Measurements from ENCODE around the gene ZFY. TPM values are rescaled to one million over a fixed set of nuclear protein-coding genes. Genes with fewer than 3 reads are reported as not detected.

Gene ZFY
- total and polyA plus RNA-seq, 10 donors = 5.0 to 13.9 (median 9.1) TPM; not detected in 6

- Histone ChIP-seq H3K4me1 (peaks cover 0 to 41% (median 0%) of the 10 kb centered on the region in 6 donors), H3K27me3 (replicated peaks in 1 of 7) (no peaks in the 10 kb centered on the region), H3K9me3 (no peaks in the 10 kb centered on the region), H3K36me3 (peaks cover 0 to 6% (median 0%) of the 10 kb centered on the region in 6 donors), H3K4me3 (no peak overlapping the region), H3K27ac (no peak overlapping the region)
- 79 to 82% (median 80%) methylated on average over 7 of the region's 7 CpGs; no CpG with 5 or more reads in 2 of the 5 donors for WGBS, 5 donors
- TF ChIP-seq POLR2AphosphoS5 (IDR thresholded peaks at IDR 0.05) = no peak
- TF ChIP-seq POLR2A (IDR thresholded peaks at IDR 0.05) = no peak
- TF ChIP-seq CTCF (IDR thresholded peaks at IDR 0.05 in 8 of 11, conservative IDR thresholded peaks at IDR 0.05 in 3 of 11) = no peak
- intact Hi-C loops (cut with DNase I; ENCODE audit: low total_unique reads) = no loop called here
- DNase-seq = no peak
Observed at GRCh38 chrY:2949590-2950252, 14.5 kb downstream of the ZFY start.

- Histone ChIP-seq H3K36me3 (peaks cover 0 to 15% (median 0%) of the 10 kb centered on the region in 6 donors), H3K27me3 (replicated peaks in 1 of 7) (no peaks in the 10 kb centered on the region), H3K4me1 (peaks cover 0 to 41% (median 0%) of the 10 kb centered on the region in 6 donors), H3K9me3 (no peaks in the 10 kb centered on the region), H3K4me3 (no peak overlapping the region), H3K27ac (no peak overlapping the region)
- intact Hi-C loops (cut with DNase I; ENCODE audit: low total_unique reads) = no loop called here
- TF ChIP-seq POLR2A (IDR thresholded peaks at IDR 0.05) = no peak
- TF ChIP-seq CTCF (IDR thresholded peaks at IDR 0.05 in 8 of 11, conservative IDR thresholded peaks at IDR 0.05 in 3 of 11) = no peak
- WGBS, 5 donors = 71 to 79% (median 73%) methylated on average over 2 of the region's 2 CpGs; no CpG with 5 or more reads in 2 of the 5 donors
- DNase-seq = no peak
Observed at GRCh38 chrY:2950655-2951054, 15.5 kb downstream of the ZFY start.

- peaks cover 0 to 21% (median 0%) of the 10 kb centered on the region in 6 donors for H3K4me1 ChIP-seq
- H3K27ac ChIP-seq = no peak overlapping the region
- intact Hi-C loops (cut with DNase I; ENCODE audit: low total_unique reads) = no loop called here
- H3K27me3 ChIP-seq (replicated peaks in 1 of 7) = no peaks in the 10 kb centered on the region
- TF ChIP-seq POLR2AphosphoS5 (IDR thresholded peaks at IDR 0.05) (no peak), CTCF (IDR thresholded peaks at IDR 0.05 in 8 of 11, conservative IDR thresholded peaks at IDR 0.05 in 3 of 11) (no peak), POLR2A (IDR thresholded peaks at IDR 0.05) (no peak)
- H3K4me3 ChIP-seq = no peak overlapping the region
- peaks cover 0 to 32% (median 0%) of the 10 kb centered on the region in 6 donors for H3K36me3 ChIP-seq
- no peak for DNase-seq
- no peaks in the 10 kb centered on the region for H3K9me3 ChIP-seq
Observed at GRCh38 chrY:2952912-2953311, 17.7 kb downstream of the ZFY start.

GRCh38 chrY:2954735-2955134 lies 19.6 kb downstream of the ZFY start:
- DNase-seq = no peak
- intact Hi-C loops (cut with DNase I; ENCODE audit: low total_unique reads) = no loop called here
- Histone ChIP-seq H3K4me1 (peaks cover 0 to 11% (median 0%) of the 10 kb centered on the region in 6 donors), H3K36me3 (peaks cover 0 to 35% (median 0%) of the 10 kb centered on the region in 6 donors), H3K9me3 (no peaks in the 10 kb centered on the region), H3K27me3 (replicated peaks in 1 of 7) (no peaks in the 10 kb centered on the region), H3K27ac (no peak overlapping the region), H3K4me3 (no peak overlapping the region)
- no peak for TF ChIP-seq POLR2AphosphoS5 (IDR thresholded peaks at IDR 0.05)
- no peak for TF ChIP-seq CTCF (IDR thresholded peaks at IDR 0.05 in 8 of 11, conservative IDR thresholded peaks at IDR 0.05 in 3 of 11)
- no peak for TF ChIP-seq POLR2A (IDR thresholded peaks at IDR 0.05)
- 92 to 95% (median 92%) methylated on average over 2 of the region's 2 CpGs; no CpG with 5 or more reads in 2 of the 5 donors for WGBS, 5 donors

Measured in spleen (tissue), 11 donors.